Astrocyte (in vitro differentiated cells and primary cell): ENCODE results near the gene ATP11A. TPM values are rescaled to one million over a fixed set of nuclear protein-coding genes. Genes with fewer than 3 reads are reported as not detected.

Experiments
- DNase-seq: peaks from one replicate; pipeline ENCODE4 v3.0.0-alpha.2; 2010; ENCODE audit warnings: low read depth
- FAIRE-seq: peaks from 2 replicates; lab custom pipeline; 2011; peaks lifted over from hg19 to GRCh38; lab: Jason Lieb, UNC
- H2AFZ ChIP-seq: 2 replicates; pipeline ENCODE4 v1.6.0; 2012; ENCODE audit warnings: low read depth, low read length, inconsistent platforms
- H3K27ac ChIP-seq: 2 replicates; pipeline ENCODE4 v1.5.1; 2011; ENCODE audit warnings: low read depth, low read length, inconsistent platforms
- H3K27me3 ChIP-seq: 2 replicates; pipeline ENCODE4 v1.6.0; 2011; ENCODE audit warnings: low read length, inconsistent platforms; ENCODE audit not compliant: insufficient read depth
- H3K36me3 ChIP-seq: 2 replicates; pipeline ENCODE4 v1.5.1; 2011; ENCODE audit warnings: low read length, inconsistent platforms; ENCODE audit not compliant: insufficient read depth
- H3K4me1 ChIP-seq: 2 replicates; pipeline ENCODE4 v1.5.1; 2011; ENCODE audit warnings: low read length, inconsistent platforms; ENCODE audit not compliant: insufficient read depth
- H3K4me2 ChIP-seq: 2 replicates; pipeline ENCODE4 v1.6.0; 2012; ENCODE audit warnings: low read length, inconsistent platforms
- H3K4me3 ChIP-seq: 2 replicates; pipeline ENCODE4 v1.5.1; 2011; ENCODE audit warnings: low read depth, mild to moderate bottlenecking, low read length, inconsistent platforms; ENCODE audit not compliant: insufficient read depth
- H3K79me2 ChIP-seq: 2 replicates; pipeline ENCODE4 v1.6.0; 2012; ENCODE audit warnings: mild to moderate bottlenecking, low read length, inconsistent platforms; ENCODE audit not compliant: insufficient read depth
- H3K9ac ChIP-seq: 2 replicates; pipeline ENCODE4 v1.6.0; 2012; ENCODE audit warnings: mild to moderate bottlenecking, low read length, inconsistent platforms
- H3K9me3 ChIP-seq: 2 replicates; pipeline ENCODE4 v1.5.1; 2012; ENCODE audit warnings: low read depth, mild to moderate bottlenecking, low read length, inconsistent platforms; ENCODE audit not compliant: insufficient read depth
- H4K20me1 ChIP-seq: 2 replicates; pipeline ENCODE4 v1.6.0; 2012; ENCODE audit warnings: low read length, inconsistent platforms; ENCODE audit not compliant: insufficient read depth
- H3K27ac Mint-ChIP-seq: one replicate; pipeline ENCODE4 v1.8.0; 2021; ENCODE audit warnings: mild to moderate bottlenecking, mixed read lengths; ENCODE audit not compliant: unreplicated experiment
- H3K27me3 Mint-ChIP-seq: one replicate; pipeline ENCODE4 v1.8.0; 2021; ENCODE audit warnings: low read depth, mixed read lengths; ENCODE audit not compliant: unreplicated experiment
- H3K36me3 Mint-ChIP-seq: one replicate; pipeline ENCODE4 v1.8.0; 2021; ENCODE audit warnings: low read depth, mixed read lengths; ENCODE audit not compliant: unreplicated experiment
- H3K4me1 Mint-ChIP-seq: one replicate; pipeline ENCODE4 v1.8.0; 2021; ENCODE audit warnings: low read depth, mixed read lengths; ENCODE audit not compliant: unreplicated experiment
- H3K4me3 Mint-ChIP-seq: one replicate; pipeline ENCODE4 v1.8.0; 2021; ENCODE audit warnings: mild to moderate bottlenecking, moderate library complexity, mixed read lengths; ENCODE audit not compliant: unreplicated experiment
- H3K9me3 Mint-ChIP-seq: one replicate; pipeline ENCODE4 v1.8.0; 2021; ENCODE audit warnings: mild to moderate bottlenecking, mixed read lengths; ENCODE audit not compliant: unreplicated experiment
- EZH2 ChIP-seq: IDR thresholded peaks from 2 replicates; pipeline ENCODE4 v1.6.1; 2012; ENCODE audit warnings: mild to moderate bottlenecking, low read length, inconsistent platforms; ENCODE audit not compliant: insufficient read depth
- total RNA-seq: library from RNA; stranded (reverse); gene quantifications from 2 replicates; pipeline ENCODE4 v1.2.1, GENCODE V29; 2021
- TF ChIP-seq, protein P1 (sequence below): IDR thresholded peaks from 2 replicates; pipeline ENCODE4 v1.5.1; 2011; ENCODE audit warnings: low read depth, mild to moderate bottlenecking, inconsistent platforms, low read length, moderate library complexity; ENCODE audit not compliant: insufficient read depth

ATP11A gene
- total RNA-seq, 1 donor from 2014 or later: 38.9 TPM

DNA sequence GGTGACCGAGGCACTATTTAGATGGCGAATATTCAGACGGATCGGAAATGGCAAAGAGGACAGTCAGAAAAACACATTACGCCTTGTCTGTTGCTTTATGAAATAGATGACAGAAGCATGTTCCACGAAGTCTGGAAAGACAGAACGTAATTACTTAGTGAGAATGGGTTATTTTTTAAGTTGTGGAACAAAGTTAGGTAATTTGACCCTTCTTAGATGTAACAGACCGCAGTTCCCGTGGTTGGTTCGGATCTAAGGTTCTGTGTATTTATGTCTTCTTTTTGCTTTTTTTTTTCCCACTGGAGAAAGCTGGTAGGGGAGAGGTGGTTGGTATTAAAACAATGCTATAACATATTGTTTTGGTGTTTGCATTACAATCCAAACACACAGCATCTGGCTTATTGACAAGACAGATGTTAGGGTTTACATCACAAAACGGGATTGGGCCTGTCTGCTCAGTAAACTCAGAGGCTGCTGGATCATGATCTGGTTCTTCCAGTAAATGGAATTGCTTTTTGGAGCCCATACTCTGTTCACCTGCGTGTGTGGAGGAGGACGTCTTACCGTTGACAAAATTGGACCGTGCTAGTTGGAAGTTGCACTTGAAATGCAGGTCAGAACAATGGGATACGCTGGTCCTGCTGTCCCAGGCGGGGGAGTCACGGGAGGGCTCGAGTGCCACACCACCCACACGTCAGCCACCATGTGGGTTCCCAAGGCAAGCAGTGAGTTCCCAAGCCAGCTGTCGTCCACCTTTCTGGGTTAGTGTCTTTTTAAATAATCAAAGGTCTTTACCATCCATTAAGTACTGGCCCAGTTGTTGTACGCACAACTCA, 13.8 kb downstream of the ATP11A start:
- H3K79me2 ChIP-seq: peaks cover 3% of the 10 kb centered on the region
- DNase-seq (no peak), FAIRE-seq (no peak)
- H3K4me2 ChIP-seq: no peak overlapping the region
- H3K9me3 ChIP-seq: no peaks in the 10 kb centered on the region
- Mint-ChIP-seq H3K36me3 (peaks cover 6% of the 10 kb centered on the region), H3K4me1 (peaks cover 15% of the 10 kb centered on the region), H3K9me3 (no peaks in the 10 kb centered on the region), H3K27me3 (no peaks in the 10 kb centered on the region), H3K4me3 (no peak overlapping the region), H3K27ac (no peak overlapping the region)
- no peaks in the 10 kb centered on the region for H3K27me3 ChIP-seq
- TF ChIP-seq, protein P1, sequence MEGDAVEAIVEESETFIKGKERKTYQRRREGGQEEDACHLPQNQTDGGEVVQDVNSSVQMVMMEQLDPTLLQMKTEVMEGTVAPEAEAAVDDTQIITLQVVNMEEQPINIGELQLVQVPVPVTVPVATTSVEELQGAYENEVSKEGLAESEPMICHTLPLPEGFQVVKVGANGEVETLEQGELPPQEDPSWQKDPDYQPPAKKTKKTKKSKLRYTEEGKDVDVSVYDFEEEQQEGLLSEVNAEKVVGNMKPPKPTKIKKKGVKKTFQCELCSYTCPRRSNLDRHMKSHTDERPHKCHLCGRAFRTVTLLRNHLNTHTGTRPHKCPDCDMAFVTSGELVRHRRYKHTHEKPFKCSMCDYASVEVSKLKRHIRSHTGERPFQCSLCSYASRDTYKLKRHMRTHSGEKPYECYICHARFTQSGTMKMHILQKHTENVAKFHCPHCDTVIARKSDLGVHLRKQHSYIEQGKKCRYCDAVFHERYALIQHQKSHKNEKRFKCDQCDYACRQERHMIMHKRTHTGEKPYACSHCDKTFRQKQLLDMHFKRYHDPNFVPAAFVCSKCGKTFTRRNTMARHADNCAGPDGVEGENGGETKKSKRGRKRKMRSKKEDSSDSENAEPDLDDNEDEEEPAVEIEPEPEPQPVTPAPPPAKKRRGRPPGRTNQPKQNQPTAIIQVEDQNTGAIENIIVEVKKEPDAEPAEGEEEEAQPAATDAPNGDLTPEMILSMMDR: no peak
- no peak for TF ChIP-seq EZH2
- no peak overlapping the region for H3K9ac ChIP-seq
- H3K27ac ChIP-seq: no peak overlapping the region
- no peaks in the 10 kb centered on the region for H3K36me3 ChIP-seq
- no peak overlapping the region for H2AFZ ChIP-seq
- no peak overlapping the region for H3K4me3 ChIP-seq
- no peaks in the 10 kb centered on the region for H3K4me1 ChIP-seq
- peaks cover 7% of the 10 kb centered on the region for H4K20me1 ChIP-seq

DNA sequence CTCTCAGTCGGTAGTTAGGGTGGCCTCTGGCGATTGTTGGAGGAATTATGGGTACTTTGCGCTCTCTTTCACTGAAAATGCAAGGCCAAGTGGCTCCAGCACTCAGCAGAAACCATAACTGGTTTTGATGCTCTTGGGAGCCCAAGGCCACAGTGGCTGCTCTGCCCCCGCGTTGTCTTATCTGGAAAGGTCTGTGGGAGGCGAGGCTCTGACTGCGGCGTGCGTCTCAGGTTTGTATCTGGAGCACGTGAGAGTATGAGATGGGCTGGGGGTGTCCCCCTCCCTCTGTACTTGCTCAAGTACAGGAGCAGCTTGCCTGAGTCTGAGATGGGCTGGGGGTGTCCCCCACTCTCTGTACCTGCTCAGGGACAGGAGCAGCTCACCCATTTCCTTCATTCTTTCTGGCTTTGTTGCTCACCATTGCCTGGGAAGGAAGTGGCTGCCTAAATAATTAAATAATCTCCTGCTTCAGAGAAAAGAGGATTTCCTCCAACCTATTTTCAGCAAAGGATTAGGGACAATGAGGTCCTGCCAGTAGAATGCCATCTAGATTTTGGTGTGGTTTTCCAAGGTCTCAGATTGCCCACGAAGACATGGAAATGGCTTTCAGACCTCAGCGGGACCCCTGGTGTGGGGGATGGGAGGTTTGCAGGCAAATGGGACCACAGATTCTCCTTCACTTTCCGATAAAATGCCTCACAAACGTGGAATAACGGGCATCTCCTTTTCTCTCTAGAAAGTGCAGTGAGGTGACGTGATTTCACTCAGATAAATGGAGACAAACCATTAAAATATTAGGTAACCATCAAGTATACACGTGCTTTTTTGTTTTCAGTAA, 14.7 kb downstream of the ATP11A start:
- Histone ChIP-seq H3K9ac (no peak overlapping the region), H2AFZ (no peak overlapping the region), H3K27ac (no peak overlapping the region), H3K27me3 (no peaks in the 10 kb centered on the region), H3K79me2 (peaks cover 3% of the 10 kb centered on the region), H3K9me3 (no peaks in the 10 kb centered on the region), H4K20me1 (peaks cover 7% of the 10 kb centered on the region), H3K4me1 (no peaks in the 10 kb centered on the region), H3K4me2 (no peak overlapping the region), H3K4me3 (no peak overlapping the region), H3K36me3 (no peaks in the 10 kb centered on the region)
- no peak for FAIRE-seq
- no peak overlapping the region for H3K4me3 Mint-ChIP-seq
- no peak for TF ChIP-seq EZH2
- TF ChIP-seq, protein P1: no peak
- peaks cover 6% of the 10 kb centered on the region for H3K36me3 Mint-ChIP-seq
- no peaks in the 10 kb centered on the region for H3K9me3 Mint-ChIP-seq
- DNase-seq: no peak
- no peak overlapping the region for H3K27ac Mint-ChIP-seq
- no peaks in the 10 kb centered on the region for H3K27me3 Mint-ChIP-seq
- peaks cover 13% of the 10 kb centered on the region for H3K4me1 Mint-ChIP-seq
